Effector CD8-positive, alpha-beta T cell (primary cell): ENCODE measurements around the gene NSMF.

Experiments used
- DNase-seq: peaks from one replicate; lab custom pipeline; 2025; lab: John Stamatoyannopoulos, UW

NSMF gene

GRCh38 chr9:137447722-137448601, 11.2 kb downstream of the NSMF start:
- no peak for DNase-seq

- no peak for DNase-seq
Measured at GRCh38 chr9:137446851-137447471, 12.2 kb downstream of the NSMF start.

GRCh38 chr9:137445930-137446431, 13.2 kb downstream of the NSMF start:
- no peak for DNase-seq

- DNase-seq, result peak; percentile 73
Measured at GRCh38 chr9:137445275-137445807, 13.8 kb downstream of the NSMF start.

- DNase-seq, result no peak
Measured at GRCh38 chr9:137444106-137444790, 14.9 kb downstream of the NSMF start.

GRCh38 chr9:137441935-137442321, 17.2 kb downstream of the NSMF start:
- no peak for DNase-seq

- DNase-seq, result no peak
Measured at GRCh38 chr9:137441289-137441934, 17.7 kb downstream of the NSMF start, which contains the start of gene ENTPD8. Gene ENTPD8, minus strand, starts transcription at chr9:137441357. Its CDS starts 3,072 bp downstream, at chr9:137438285.

- DNase-seq, result no peak
Measured at GRCh38 chr9:137439158-137439714, 19.9 kb downstream of the NSMF start.

GRCh38 chr9:137438591-137439157, 20.5 kb downstream of the NSMF start:
- no peak for DNase-seq

- no peak for DNase-seq
Measured at GRCh38 chr9:137437691-137438590, 21.2 kb downstream of the NSMF start.

- DNase-seq, result no peak
Measured at GRCh38 chr9:137436761-137437600, 22.2 kb downstream of the NSMF start.

GRCh38 chr9:137435980-137436760, 23.0 kb downstream of the NSMF start:
- no peak for DNase-seq

GRCh38 chr9:137435381-137435891, 23.7 kb downstream of the NSMF start:
- no peak for DNase-seq

GRCh38 chr9:137434498-137435380, 24.4 kb downstream of the NSMF start:
- no peak for DNase-seq

GRCh38 chr9:137433916-137434431, 25.2 kb downstream of the NSMF start:
- no peak for DNase-seq

- no peak for DNase-seq
Measured at GRCh38 chr9:137433349-137433915, 25.7 kb downstream of the NSMF start.
